C4-2B (cell line): ENCODE results near the gene MED9.
A peak's percentile ranks its signal among the peaks of the same experiment; 100 is the strongest.
"Not testable (repeated sequence)": the region's sequence is repeated elsewhere in the genome, so short reads cannot be mapped to it uniquely, and the experiment has no call there.

Source experiments
- H3K27ac ChIP-seq: fragments of 450-650 bp; 2 replicates; pipeline ENCODE4 v1.5.1; 2017
- CTCF ChIP-seq: fragments of 450-650 bp; conservative IDR thresholded peaks from 2 replicates; pipeline ENCODE4 v1.5.1; 2017; ENCODE audit warnings: mild to moderate bottlenecking
- ZFX ChIP-seq: fragments of 450-650 bp; IDR thresholded peaks from 2 replicates; pipeline ENCODE4 v1.6.1; 2017

MED9 gene

GRCh38 chr17:17480593-17481148 is 3.9 kb downstream of the MED9 start:
- TF ChIP-seq ZFX = no peak
- no peak for TF ChIP-seq CTCF
- no peak overlapping the region for H3K27ac ChIP-seq

- no peak for TF ChIP-seq CTCF
- no peak for TF ChIP-seq ZFX
- no peak overlapping the region for H3K27ac ChIP-seq
Observed at GRCh38 chr17:17481860-17482259, 5.1 kb downstream of the MED9 start.

- 0 out of 2 replicates have a peak overlapping the region, but pooled peaks have one; percentile 6 for H3K27ac ChIP-seq
- TF ChIP-seq ZFX (no peak), CTCF (no peak)
Observed at GRCh38 chr17:17484451-17484899, 7.7 kb downstream of the MED9 start.

GRCh38 chr17:17485420-17485819 is 8.6 kb downstream of the MED9 start:
- H3K27ac ChIP-seq = no peak overlapping the region
- TF ChIP-seq ZFX (no peak), CTCF (no peak)

GRCh38 chr17:17486416-17486815 is 9.6 kb downstream of the MED9 start:
- not testable (repeated sequence) for H3K27ac ChIP-seq

- TF ChIP-seq CTCF (no peak), ZFX (no peak)
- no peak overlapping the region for H3K27ac ChIP-seq
Observed at GRCh38 chr17:17487998-17488397, 11.2 kb downstream of the MED9 start.

- TF ChIP-seq CTCF = no peak
- no peak for TF ChIP-seq ZFX
- no peak overlapping the region for H3K27ac ChIP-seq
Observed at GRCh38 chr17:17491031-17491471, 14.3 kb downstream of the MED9 start.

- TF ChIP-seq ZFX (no peak), CTCF (no peak)
- H3K27ac ChIP-seq = no peak overlapping the region
Observed at GRCh38 chr17:17491546-17491988, 14.8 kb downstream of the MED9 start.
